K562 (cell line): ENCODE results near the gene CCDC136. TPM values are rescaled to one million over a fixed set of nuclear protein-coding genes. Genes with fewer than 3 reads are reported as not detected.

Experiments
- ATAC-seq: fragments of 200-7000 bp; cut with Tn5 transposase; 3 replicates; pipeline ENCODE4 v1.9.1; 2020; ENCODE audit warnings: moderate library complexity
- BruUV-seq: library from RNA; stranded (reverse); fragments of 400-500 nt; replicated peaks from 2 replicates; lab custom pipeline; 2021; lab: Mats Ljungman, UMichigan
- CTCF ChIA-PET: fragments of 300-600 bp; formaldehyde crosslinking; extraction: SDS; loops from one replicate; lab custom pipeline; 2021; ENCODE audit warnings: low intra/inter-chr PET ratio; lab: Yijun Ruan, JAX
- POLR2A ChIA-PET: fragments of 300-600, 350-650 bp; sonication (Branson Sonifier 250); formaldehyde crosslinking; extraction: SDS; loops from one replicate; lab custom pipeline; 2021; ENCODE audit warnings: antibody characterized with exemption, inconsistent platforms; lab: Yijun Ruan, JAX
- DNase-seq, 4 experiments: peaks; one replicate each; pipeline versions ENCODE4 v3.0.0 to v3.0.0-alpha.2; 2011 to 2018; ENCODE audit warnings: low spot score in 3 of 4, mixed read lengths in 3 of 4; ENCODE audit errors: extremely low read depth in 1 of 4
- FAIRE-seq: peaks from 2 replicates; lab custom pipeline; 2011; peaks lifted over from hg19 to GRCh38; lab: Jason Lieb, UNC
- H2AFZ ChIP-seq: 2 replicates; pipeline ENCODE4 v1.6.0; 2011; ENCODE audit warnings: low read depth, low read length, control low read depth, inconsistent platforms
- H3K27ac ChIP-seq: fragments of 200-600 bp; 3 replicates; pipeline ENCODE4 v1.8.0; 2011; ENCODE audit warnings: low read depth, mild to moderate bottlenecking, control low read depth, inconsistent platforms, low read length, moderate library complexity, mixed read lengths; ENCODE audit errors: extremely low read depth
- H3K27me3 ChIP-seq, 2 experiments: fragments of 300-600 bp in 1 of 2; 2 replicates in 1 of 2; 3 replicates in 1 of 2; pipeline versions ENCODE4 v1.6.0 to v1.8.0; 2011; ENCODE audit warnings: inconsistent platforms in 2 of 2, low read length in 2 of 2, mild to moderate bottlenecking in 1 of 2, mixed read lengths in 1 of 2, moderate library complexity in 1 of 2; ENCODE audit not compliant: control insufficient read depth in 2 of 2, insufficient read depth in 2 of 2
- H3K36me3 ChIP-seq: fragments of 300-600 bp; 3 replicates; pipeline ENCODE4 v1.8.0; 2011; ENCODE audit warnings: mild to moderate bottlenecking, low read length, inconsistent platforms; ENCODE audit not compliant: control insufficient read depth, insufficient read depth
- H3K4me1 ChIP-seq, 2 experiments: fragments of 200-600 bp in 1 of 2; replicated peaks in 1 of 2; 2 replicates in 1 of 2; 3 replicates in 1 of 2; pipeline versions ENCODE4 v1.5.1 to v1.8.0; 2011; ENCODE audit warnings: inconsistent platforms in 2 of 2, low read length in 2 of 2, mild to moderate bottlenecking in 1 of 2, mixed read lengths in 1 of 2, moderate library complexity in 1 of 2; ENCODE audit not compliant: control insufficient read depth in 2 of 2, insufficient read depth in 2 of 2
- H3K4me2 ChIP-seq: 2 replicates; pipeline ENCODE4 v1.6.1; 2011; ENCODE audit warnings: low read length, control low read depth, inconsistent platforms, mixed read lengths; ENCODE audit not compliant: insufficient read depth
- H3K4me3 ChIP-seq: fragments of 200-600 bp; sonication (generic), shearing (Covaris generic); 2 replicates; pipeline ENCODE4 v1.5.1; 2016; ENCODE audit warnings: control low read depth, inconsistent platforms
- H3K79me2 ChIP-seq: fragments of 200-600 bp; 3 replicates; pipeline ENCODE4 v1.8.0; 2011; ENCODE audit warnings: low read length, inconsistent platforms; ENCODE audit not compliant: control insufficient read depth, insufficient read depth
- H3K9ac ChIP-seq, 2 experiments: 2 replicates each; pipeline versions ENCODE4 v1.6.0 to v1.6.1; 2011; ENCODE audit warnings: low read depth in 2 of 2, low read length in 2 of 2, control low read depth in 1 of 2, inconsistent platforms in 1 of 2, mild to moderate bottlenecking in 1 of 2, mixed read lengths in 1 of 2; ENCODE audit not compliant: insufficient read depth in 1 of 2
- H3K9me1 ChIP-seq: one replicate; pipeline ENCODE4 v1.6.0; 2011; ENCODE audit warnings: inconsistent platforms, mild to moderate bottlenecking, low read length, moderate library complexity; ENCODE audit not compliant: control insufficient read depth, insufficient read depth
- H3K9me3 ChIP-seq: replicated peaks from 2 replicates; pipeline ENCODE4 v1.5.1; 2011; ENCODE audit warnings: low read depth, low read length, inconsistent platforms; ENCODE audit not compliant: control insufficient read depth, insufficient read depth
- H4K20me1 ChIP-seq: replicated peaks from 2 replicates; pipeline ENCODE4 v1.6.1; 2011; ENCODE audit warnings: low read length, inconsistent platforms, mixed read lengths; ENCODE audit not compliant: control insufficient read depth, insufficient read depth
- HDAC2 ChIP-seq: fragments of 450-650 bp; IDR thresholded peaks from 2 replicates; pipeline ENCODE4 v1.6.1; 2016; ENCODE audit warnings: mild to moderate bottlenecking
- MEIS2 ChIP-seq: fragments of 450-650 bp; IDR thresholded peaks from 2 replicates; pipeline ENCODE4 v1.6.1; 2014; ENCODE audit warnings: mild to moderate bottlenecking; ENCODE audit not compliant: partially characterized antibody
- SPI1 ChIP-seq: IDR thresholded peaks from 2 replicates; pipeline ENCODE4 v1.6.1; 2011; ENCODE audit warnings: low read depth, low read length, control low read depth, borderline replicate concordance
- ZSCAN29 ChIP-seq: fragments of 450-650 bp; IDR thresholded peaks from 2 replicates; pipeline ENCODE4 v1.6.1; 2017
- WGBS: fragments of 100-300 bp; shearing (Covaris generic); methylation state at CpG from one replicate; pipeline ENCODE4 v1.1.6; 2016; ENCODE audit warnings: low coverage, mixed read lengths; ENCODE audit not compliant: insufficient coverage; ENCODE audit errors: missing lambda C conversion rate; 5-methylcytosine and 5-hydroxymethylcytosine counted together
- in situ Hi-C: fragments of 300-500 bp; cut with MboI; formaldehyde crosslinking; loops from 4 replicates; pipeline ENCODE4 v1.15.0; 2018; ENCODE audit warnings: inconsistent platforms, mixed read lengths
- intact Hi-C: fragments of 100-400 bp; cut with micrococcal nuclease; formaldehyde crosslinking; loops from 2 replicates; pipeline ENCODE4 v1.14.2; 2022
- polyA plus RNA-seq, 8 experiments: library from polyadenylated mRNA; depleted of rRNA in 4 of 8; stranded (reverse) in 5 of 8; unstranded in 3 of 8; fragments of >200 nt; fragmentation: Nextera tagmentation in 2 of 8; fragmentation: Illumina TruSeq in 1 of 8; extraction: Ambion mirVana in 2 of 8; extraction: Trizol in 1 of 8; gene quantifications; 2 replicates each; pipeline versions ENCODE4 v1.2.1 to v1.2.3, GENCODE V29; 2011 to 2014; ENCODE audit warnings: inconsistent platforms in 1 of 8, missing spikeins in 1 of 8
- total RNA-seq, 7 experiments: library from RNA; depleted of rRNA in 6 of 7; stranded (reverse); fragments of >200 nt in 6 of 7; fragmentation: Illumina TruSeq in 2 of 7; extraction: Trizol in 2 of 7; gene quantifications; 2 replicates each; pipeline versions ENCODE4 v1.2.1 to v1.2.3, GENCODE V29; 2011 to 2021; ENCODE audit warnings: low replicate concordance in 1 of 7

Gene CCDC136
- total and polyA plus RNA-seq, 9 of the 15 experiments (the other 6 are each of a cell fraction or from before 2014, with no cell fraction given), result 2.4 to 40.8 (median 26.5) TPM

GRCh38 chr7:128785738-128786137, 6.0 kb upstream of the CCDC136 start:
- Histone ChIP-seq H3K9me3 (no peaks in the 10 kb centered on the region), H3K36me3 (no peaks in the 10 kb centered on the region), H3K79me2 (no peaks in the 10 kb centered on the region), H3K4me2 (peak overlapping the region; percentile 15; the same call in 1 of the 2 replicates), H3K9ac (no peak overlapping the region), H3K27ac (no peak overlapping the region), H2AFZ (peak overlapping the region; percentile 56), H3K4me3 (no peak overlapping the region), H3K9me1 (no peaks in the 10 kb centered on the region)
- FAIRE-seq (no peak), ATAC-seq (no peak)
- 58% methylated on average over 3 of the region's 3 CpGs for WGBS
- TF ChIP-seq MEIS2, result peak; percentile 24
- peak; percentile 41; the same call in 1 of the 2 replicates for TF ChIP-seq SPI1
- no peak for TF ChIP-seq ZSCAN29
- TF ChIP-seq HDAC2, result no peak
- TF ChIP-seq, all 486 proteins: peak for 2
- in situ Hi-C loops, result no loop called here
- no TSS peak for BruUV-seq
- H3K4me1 ChIP-seq, result peaks cover 16 to 18% of the 10 kb centered on the region in 2 experiments; a peak in 4 of 5 replicates
- ChIA-PET CTCF (no interaction called here), POLR2A (interaction anchor here (0.6 to 2.4 kb wide), 11 partner anchors 7 to 456 kb away, joined by 3 to 7 read pairs (median 3); partner anchors contain the start of gene OPN1SW)
- DNase-seq, result no peak
- H3K27me3 ChIP-seq, result no peaks in the 10 kb centered on the region; a peak in 1 of 5 replicates
- H4K20me1 ChIP-seq, result no peaks in the 10 kb centered on the region
- intact Hi-C loops, result no loop called here
